GM21723 (cell line): Measurements from ENCODE around the gene LAGE3.

Source experiments
- ATAC-seq: cut with Tn5 transposase; IDR thresholded peaks from one replicate; pipeline ENCODE4 v1.9.1; 2021; ENCODE audit warnings: mild to moderate bottlenecking, moderate library complexity; ENCODE audit not compliant: unreplicated experiment

The LAGE3 gene

GRCh38 chrX:154436983-154437752 is 41.9 kb downstream of the LAGE3 start, which contains the start of gene GDI1:
GDI1 (plus strand) TSS chrX:154437154; CDS start chrX:154437255, 101 bp downstream.
- no peak for ATAC-seq

GRCh38 chrX:154436374-154436982 is 42.6 kb downstream of the LAGE3 start:
- no peak for ATAC-seq

DNA sequence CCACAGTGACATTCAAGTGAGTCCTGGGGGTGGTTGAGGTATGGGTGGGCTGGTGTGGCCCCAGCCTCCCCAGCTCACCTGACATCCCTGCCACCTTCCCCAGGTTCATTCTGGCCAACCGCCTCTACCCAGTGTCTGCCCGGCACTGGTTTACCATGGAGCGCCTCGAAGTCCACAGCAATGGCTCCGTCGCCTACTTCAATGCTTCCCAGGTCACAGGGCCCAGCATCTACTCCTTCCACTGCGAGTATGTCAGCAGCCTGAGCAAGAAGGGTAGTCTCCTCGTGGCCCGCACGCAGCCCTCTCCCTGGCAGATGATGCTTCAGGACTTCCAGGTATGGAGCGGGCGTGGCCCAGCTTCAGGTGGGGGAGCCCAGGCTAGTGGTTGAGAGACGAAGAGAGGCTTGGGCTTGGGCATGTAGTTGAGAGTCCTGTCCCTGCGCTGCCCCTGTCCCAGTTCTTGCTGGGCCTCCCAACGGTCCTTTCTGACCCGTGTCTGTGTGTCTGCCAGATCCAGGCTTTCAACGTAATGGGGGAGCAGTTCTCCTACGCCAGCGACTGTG is 43.8 kb downstream of the LAGE3 start:
- ATAC-seq, result no peak

GRCh38 chrX:154434394-154435168 is 44.5 kb downstream of the LAGE3 start:
- ATAC-seq, result no peak

DNA sequence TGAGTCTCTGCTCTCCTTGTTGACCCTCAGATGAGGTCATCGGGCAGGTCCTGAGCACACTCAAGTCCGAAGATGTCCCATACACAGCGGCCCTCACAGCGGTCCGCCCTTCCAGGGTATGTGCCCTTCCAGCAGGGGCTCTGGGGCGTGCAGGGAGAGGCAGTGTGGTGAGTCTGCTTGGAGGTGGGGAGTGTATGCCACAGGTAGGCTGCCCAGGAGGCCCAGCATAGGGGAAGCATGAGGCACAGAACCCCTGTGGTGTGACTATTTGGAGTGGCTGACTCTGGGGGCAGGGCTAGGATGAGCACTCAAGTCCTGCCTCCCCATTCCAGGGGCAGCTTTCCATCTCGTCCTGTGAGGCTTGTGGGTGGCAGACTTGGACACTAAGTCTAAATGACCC is 45.5 kb downstream of the LAGE3 start:
- ATAC-seq, result no peak

DNA sequence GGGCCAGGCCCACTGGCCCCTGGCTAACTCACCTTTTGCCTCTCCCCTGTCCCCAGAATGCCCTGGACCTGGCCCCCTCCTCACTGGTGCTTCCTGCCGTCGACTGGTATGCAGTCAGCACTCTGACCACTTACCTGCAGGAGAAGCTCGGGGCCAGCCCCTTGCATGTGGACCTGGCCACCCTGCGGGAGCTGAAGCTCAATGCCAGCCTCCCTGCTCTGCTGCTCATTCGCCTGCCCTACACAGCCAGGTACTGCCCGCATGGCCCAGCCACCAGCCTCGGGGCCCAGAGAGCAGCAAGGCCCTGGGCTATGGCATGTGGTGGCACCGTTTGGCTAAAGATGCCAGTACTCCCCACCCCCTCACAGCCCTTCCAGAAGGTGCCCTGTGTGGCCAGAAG is 46.9 kb downstream of the LAGE3 start:
- ATAC-seq, result no peak

DNA sequence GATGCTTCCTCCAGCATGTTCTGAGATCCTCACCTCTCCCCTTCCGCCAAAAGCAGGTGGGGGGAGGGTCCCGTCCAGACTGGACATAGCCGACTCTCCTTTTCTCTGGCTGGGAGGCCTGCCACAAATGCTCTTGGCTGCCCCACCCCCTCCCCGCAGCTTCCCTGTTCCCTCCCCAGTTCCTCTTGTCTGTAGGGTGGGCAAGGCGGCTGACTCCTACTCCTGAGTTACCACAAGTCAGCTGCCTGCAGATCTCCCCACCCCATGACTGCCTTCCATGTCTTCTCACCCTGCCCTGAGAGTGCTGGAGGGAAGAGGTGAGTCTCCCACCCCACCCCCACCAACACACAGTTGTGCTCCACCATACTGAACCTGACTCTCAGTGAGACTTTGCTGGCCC is 47.7 kb downstream of the LAGE3 start:
- no peak for ATAC-seq

- no peak for ATAC-seq
Measured at GRCh38 chrX:154430916-154431315, 48.2 kb downstream of the LAGE3 start.

DNA sequence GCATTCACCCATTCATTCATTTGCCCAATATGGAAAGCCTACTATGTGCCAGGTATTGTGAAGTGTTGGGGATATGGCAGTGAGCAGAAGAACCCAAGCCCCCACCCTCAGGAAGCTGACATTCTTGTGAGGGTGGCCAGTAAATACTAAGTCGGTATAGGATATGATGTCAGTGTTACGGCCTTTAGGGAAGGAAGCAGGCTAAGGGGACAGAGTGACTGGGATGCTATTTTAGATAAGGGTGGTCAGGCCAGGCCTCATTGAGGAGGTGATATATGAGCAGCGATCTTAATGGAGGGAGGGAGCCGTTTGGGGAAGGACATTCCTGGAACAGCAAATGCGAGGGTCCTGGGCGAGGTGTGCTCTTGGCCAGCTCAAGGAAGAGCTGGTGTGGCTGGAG is 48.6 kb downstream of the LAGE3 start:
- ATAC-seq, result no peak

GRCh38 chrX:154429711-154430110 is 49.4 kb downstream of the LAGE3 start:
- no peak for ATAC-seq

GRCh38 chrX:154428176-154429171 is 50.6 kb downstream of the LAGE3 start, which contains the start of gene ATP6AP1:
ATP6AP1 (plus strand) TSS chrX:154428677; CDS start chrX:154428693, 16 bp downstream.
- peak; percentile 95 for ATAC-seq
